Measurements from ENCODE around the gene DOK7.
"Not testable (repeated sequence)": the region's sequence is repeated elsewhere in the genome, so short reads cannot be mapped to it uniquely, and the experiment has no call there.

Gene DOK7

GRCh38 chr4:3501825-3502425, 38.8 kb downstream of the DOK7 start:
- Mint-ChIP-seq H3K4me1 (peaks cover 10% of the 10 kb centered on the region), H3K4me3 (no peak overlapping the region), H3K36me3 (peaks cover 30% of the 10 kb centered on the region), H3K27ac (no peak overlapping the region), H3K9me3 (no peaks in the 10 kb centered on the region)
- ATAC-seq (no peak), DNase-seq (ENCODE audit: low spot score in 2 of 2) (no peak)

- peaks cover 40% of the 10 kb centered on the region for H3K36me3 Mint-ChIP-seq
- no peak for DNase-seq (ENCODE audit: low spot score in 2 of 2)
- no peak overlapping the region for H3K4me3 Mint-ChIP-seq
- peak; percentile 69 for ATAC-seq
- H3K27ac Mint-ChIP-seq: peak overlapping the region; percentile 78
- H3K4me1 Mint-ChIP-seq: peaks cover 11% of the 10 kb centered on the region
- H3K9me3 Mint-ChIP-seq: no peaks in the 10 kb centered on the region
Observed at GRCh38 chr4:3502941-3503936, 40.1 kb downstream of the DOK7 start.

DNA sequence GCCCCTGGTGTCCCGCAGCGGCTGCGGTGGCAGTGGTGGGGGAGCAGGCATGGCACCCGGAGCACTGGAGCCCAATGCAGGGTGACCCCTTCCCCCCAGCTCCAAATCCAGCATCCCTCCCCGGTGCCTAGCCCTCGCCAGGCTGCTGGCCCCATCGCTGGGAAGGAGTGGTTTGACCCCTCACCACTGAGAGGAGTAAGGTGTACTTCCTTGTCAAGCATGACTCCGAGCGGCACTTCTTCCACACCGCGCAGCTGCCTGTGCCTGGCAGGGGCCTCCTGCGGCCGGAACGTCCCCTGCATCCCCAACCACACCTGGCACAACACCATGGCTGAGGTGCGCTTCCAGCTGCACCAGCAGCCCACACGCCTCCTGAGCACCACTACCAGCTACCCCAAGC, 42.1 kb downstream of the DOK7 start:
- H3K4me1 Mint-ChIP-seq: peaks cover 17% of the 10 kb centered on the region
- ATAC-seq (no peak), DNase-seq (ENCODE audit: low spot score in 2 of 2) (no peak)
- no peaks in the 10 kb centered on the region for H3K9me3 Mint-ChIP-seq
- H3K36me3 Mint-ChIP-seq: peaks cover 52% of the 10 kb centered on the region
- H3K4me3 Mint-ChIP-seq: no peak overlapping the region
- H3K27ac Mint-ChIP-seq: no peak overlapping the region

DNA sequence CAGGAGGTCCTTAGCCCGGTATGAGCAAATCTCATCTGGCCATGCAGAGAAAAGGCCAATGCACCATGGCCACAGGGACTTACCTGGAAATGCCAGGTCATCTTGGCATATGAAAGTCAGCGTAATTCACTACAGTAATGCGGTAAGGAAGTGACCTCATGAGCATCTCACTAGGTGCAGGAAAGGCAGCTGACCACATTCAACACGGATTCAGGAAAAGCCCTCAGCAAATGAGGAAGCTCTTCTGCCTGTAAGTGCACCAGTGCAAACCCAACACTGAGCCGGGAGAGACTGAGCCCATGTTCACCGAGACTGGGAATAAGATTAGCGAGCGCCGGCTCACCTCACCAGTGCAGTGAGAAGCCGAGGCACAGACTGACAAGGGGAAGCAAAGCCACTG, 45.4 kb downstream of the DOK7 start:
- no peak for ATAC-seq
- no peaks in the 10 kb centered on the region for H3K9me3 Mint-ChIP-seq
- H3K36me3 Mint-ChIP-seq: peaks cover 71% of the 10 kb centered on the region
- DNase-seq (ENCODE audit: low spot score in 2 of 2): no peak
- H3K4me1 Mint-ChIP-seq: peaks cover 10% of the 10 kb centered on the region
- no peak overlapping the region for H3K4me3 Mint-ChIP-seq
- no peak overlapping the region for H3K27ac Mint-ChIP-seq

GRCh38 chr4:3510481-3510880, 47.4 kb downstream of the DOK7 start:
- H3K36me3 Mint-ChIP-seq: peaks cover 71% of the 10 kb centered on the region

DNA sequence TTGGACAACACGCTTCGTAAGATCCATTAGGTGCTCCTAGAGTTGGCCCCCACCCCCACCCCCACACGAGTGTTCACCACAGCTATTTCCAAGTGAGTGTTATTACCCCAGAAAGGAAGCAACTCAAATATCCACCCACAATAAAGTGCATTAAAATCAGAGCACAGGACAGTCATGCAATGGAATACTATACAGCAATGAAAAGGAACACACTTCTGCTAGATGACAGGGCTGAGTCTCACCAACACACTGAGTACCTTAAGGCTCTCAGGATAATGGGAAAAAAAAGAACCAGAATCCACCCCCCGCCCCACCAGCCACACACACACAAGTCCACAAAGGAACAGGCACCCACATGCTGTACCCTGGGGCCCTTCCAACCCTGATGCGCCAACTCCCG, 48.1 kb downstream of the DOK7 start:
- ATAC-seq (no peak), DNase-seq (ENCODE audit: low spot score in 2 of 2) (no peak)
- no peak overlapping the region for H3K27ac Mint-ChIP-seq
- peaks cover 71% of the 10 kb centered on the region for H3K36me3 Mint-ChIP-seq
- H3K9me3 Mint-ChIP-seq: no peaks in the 10 kb centered on the region
- peaks cover 6% of the 10 kb centered on the region for H3K4me1 Mint-ChIP-seq
- H3K4me3 Mint-ChIP-seq: no peak overlapping the region

More at GRCh38 chr4:3510481-3510880, 47.4 kb downstream of the DOK7 start:
- no peak overlapping the region for H3K27ac Mint-ChIP-seq
- peaks cover 6% of the 10 kb centered on the region for H3K4me1 Mint-ChIP-seq
- no peaks in the 10 kb centered on the region for H3K9me3 Mint-ChIP-seq
- ATAC-seq (no peak), DNase-seq (ENCODE audit: low spot score in 2 of 2) (no peak)
- H3K4me3 Mint-ChIP-seq: no peak overlapping the region

- peaks cover 71% of the 10 kb centered on the region for H3K36me3 Mint-ChIP-seq
- not testable (repeated sequence) for H3K4me3 Mint-ChIP-seq; H3K9me3 Mint-ChIP-seq; H3K27ac Mint-ChIP-seq; DNase-seq (ENCODE audit: low spot score in 2 of 2); ATAC-seq; H3K4me1 Mint-ChIP-seq
Observed at GRCh38 chr4:3511601-3512000, 48.5 kb downstream of the DOK7 start.

- Mint-ChIP-seq H3K27ac (no peak overlapping the region), H3K4me3 (no peak overlapping the region), H3K9me3 (no peaks in the 10 kb centered on the region), H3K36me3 (peaks cover 71% of the 10 kb centered on the region), H3K4me1 (peaks cover 6% of the 10 kb centered on the region)
- DNase-seq (ENCODE audit: low spot score in 2 of 2) (no peak), ATAC-seq (no peak)
Observed at GRCh38 chr4:3512279-3512678, 49.2 kb downstream of the DOK7 start.

DNA sequence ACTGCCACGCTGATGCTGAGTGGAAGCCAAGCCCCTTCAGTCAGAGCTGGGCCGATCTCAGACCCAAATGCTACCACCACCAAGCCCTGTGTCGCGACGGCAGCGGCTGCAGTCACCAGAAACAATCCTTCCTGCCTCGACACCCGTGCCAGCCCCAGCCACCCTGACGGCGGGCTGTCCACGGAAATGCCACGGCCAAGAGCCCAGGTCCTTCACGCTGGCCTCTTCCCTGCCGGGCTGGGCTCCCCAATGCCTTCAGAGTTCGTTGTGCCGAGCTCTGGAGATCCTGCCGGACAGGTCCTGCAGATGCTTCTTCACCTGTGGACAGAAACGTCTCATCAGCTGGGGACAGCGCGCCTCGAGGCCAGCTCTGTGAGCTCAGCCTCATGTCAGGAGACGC, 49.6 kb downstream of the DOK7 start:
- DNase-seq (ENCODE audit: low spot score in 2 of 2) (no peak), ATAC-seq (no peak)
- Mint-ChIP-seq H3K4me1 (peaks cover 6% of the 10 kb centered on the region), H3K4me3 (no peak overlapping the region), H3K9me3 (no peaks in the 10 kb centered on the region), H3K27ac (no peak overlapping the region), H3K36me3 (peaks cover 70% of the 10 kb centered on the region)

DNA sequence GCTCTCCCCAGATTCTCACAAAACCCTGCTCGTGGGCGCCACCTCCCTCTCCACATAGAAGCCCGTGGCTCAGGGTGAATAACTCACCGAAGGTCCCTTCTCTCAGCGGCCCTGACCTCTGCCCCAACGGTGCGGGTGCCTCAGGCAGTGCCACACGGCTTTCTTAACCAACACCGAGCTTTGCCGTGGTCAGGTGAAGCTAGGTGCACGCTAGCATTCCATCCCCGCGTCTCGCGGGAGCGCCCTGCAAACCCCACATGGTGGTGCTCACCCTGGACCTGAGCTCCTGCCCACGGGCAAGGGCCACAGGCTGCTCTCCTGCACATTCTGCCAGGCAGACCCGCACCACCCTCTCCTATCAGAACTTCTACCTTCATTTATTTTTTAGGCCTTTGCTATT, 50.7 kb downstream of the DOK7 start:
- peaks cover under 1% of the 10 kb centered on the region for H3K4me1 Mint-ChIP-seq
- peaks cover 69% of the 10 kb centered on the region for H3K36me3 Mint-ChIP-seq
- no peak overlapping the region for H3K4me3 Mint-ChIP-seq
- H3K9me3 Mint-ChIP-seq: no peaks in the 10 kb centered on the region
- DNase-seq (ENCODE audit: low spot score in 2 of 2) (no peak), ATAC-seq (no peak)
- no peak overlapping the region for H3K27ac Mint-ChIP-seq

DNA sequence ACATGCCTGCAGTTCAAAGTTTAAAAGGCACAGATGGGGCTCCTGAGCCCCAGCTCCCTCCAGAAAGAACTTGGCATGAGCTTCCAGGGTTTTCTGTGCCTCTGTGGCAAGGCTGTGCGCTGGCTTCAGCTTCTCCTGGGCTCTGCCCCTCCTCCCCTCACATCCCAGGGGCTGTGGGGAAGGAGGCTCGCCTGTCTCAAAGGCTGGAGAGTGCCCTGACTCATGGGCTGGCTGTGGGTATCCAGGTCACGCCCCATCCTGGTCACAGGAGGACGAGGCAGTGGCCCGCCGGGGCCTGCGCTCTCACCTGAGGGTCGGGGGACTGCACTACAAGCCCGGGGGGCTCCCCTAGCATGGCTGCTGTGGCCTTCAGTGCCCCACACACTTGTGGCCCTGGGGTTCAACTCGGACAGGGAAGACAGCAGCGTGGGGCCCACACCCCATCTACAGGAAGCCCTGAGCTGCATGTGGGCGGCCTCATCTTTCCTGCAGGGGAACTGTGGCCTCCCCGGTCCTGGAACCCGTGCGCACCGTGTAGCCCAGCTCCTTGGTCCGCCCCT, 51.2 kb downstream of the DOK7 start:
- Mint-ChIP-seq H3K4me3 (no peak overlapping the region), H3K27ac (no peak overlapping the region), H3K36me3 (peaks cover 70% of the 10 kb centered on the region), H3K9me3 (no peaks in the 10 kb centered on the region), H3K4me1 (no peaks in the 10 kb centered on the region)
- ATAC-seq (peak; percentile 51), DNase-seq (ENCODE audit: low spot score in 2 of 2) (no peak)

DNA sequence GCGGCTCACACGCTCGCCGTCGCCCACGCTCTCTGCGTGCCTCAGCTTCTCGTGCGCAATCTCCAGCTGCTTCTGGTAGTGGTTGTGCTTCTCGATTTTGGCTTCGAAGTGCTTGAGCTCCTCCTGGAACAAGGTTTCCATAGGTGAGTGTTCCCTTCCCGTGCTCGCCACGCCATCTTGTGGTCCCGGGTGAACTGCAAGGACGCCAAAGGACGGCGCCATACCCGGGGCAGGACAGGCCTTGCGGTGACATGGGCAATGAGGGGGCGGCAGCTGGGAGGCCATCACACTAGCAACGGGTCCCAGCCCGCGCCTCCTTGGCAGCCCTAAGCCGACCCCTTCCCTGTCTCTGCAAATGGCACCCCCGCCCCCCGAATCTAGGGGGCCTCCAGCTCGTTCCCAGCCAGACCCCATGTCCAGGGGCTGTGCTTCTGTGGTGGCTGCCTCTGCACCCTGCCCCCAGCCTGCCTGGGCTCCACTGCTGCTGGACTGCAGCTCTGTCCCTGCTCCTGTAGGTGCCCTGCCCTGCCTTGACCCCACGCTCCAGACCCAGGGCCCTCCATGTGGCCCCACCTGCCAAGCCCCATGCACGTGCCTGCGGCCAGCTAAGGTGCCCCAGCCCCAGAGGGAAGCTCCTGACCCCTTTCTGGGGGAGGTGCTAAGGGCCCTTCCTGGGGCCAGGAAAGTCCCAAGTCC, 51.8 kb downstream of the DOK7 start:
- no peak overlapping the region for H3K4me3 Mint-ChIP-seq
- no peak overlapping the region for H3K27ac Mint-ChIP-seq
- H3K36me3 Mint-ChIP-seq: peaks cover 76% of the 10 kb centered on the region
- no peak for DNase-seq (ENCODE audit: low spot score in 2 of 2)
- no peaks in the 10 kb centered on the region for H3K4me1 Mint-ChIP-seq
- no peaks in the 10 kb centered on the region for H3K9me3 Mint-ChIP-seq
- ATAC-seq: no peak

- Mint-ChIP-seq H3K4me3 (no peak overlapping the region), H3K9me3 (no peaks in the 10 kb centered on the region), H3K27ac (no peak overlapping the region), H3K4me1 (no peaks in the 10 kb centered on the region), H3K36me3 (peaks cover 73% of the 10 kb centered on the region)
- ATAC-seq (no peak), DNase-seq (ENCODE audit: low spot score in 2 of 2) (no peak)
Observed at GRCh38 chr4:3515646-3516045, 52.5 kb downstream of the DOK7 start.

- Mint-ChIP-seq H3K9me3 (no peaks in the 10 kb centered on the region), H3K27ac (no peak overlapping the region), H3K4me1 (no peaks in the 10 kb centered on the region), H3K4me3 (no peak overlapping the region), H3K36me3 (peaks cover 75% of the 10 kb centered on the region)
- ATAC-seq (no peak), DNase-seq (ENCODE audit: low spot score in 2 of 2) (no peak)
Observed at GRCh38 chr4:3516061-3516835, 53.1 kb downstream of the DOK7 start.

Measured in stimulated activated effector memory CD8-positive, alpha-beta T cell treated with anti-CD3 and anti-CD28 coated beads, Interleukin-12 subunit alpha, Interleukin-12 subunit beta, amount 100 ng/mL, for 72 hours (primary cell).